ENCODE measurements around the gene NFATC4. TPM values are rescaled to one million over a fixed set of nuclear protein-coding genes. Genes with fewer than 3 reads are reported as not detected.

The NFATC4 gene
- total and polyA plus RNA-seq, 2 of the 4 experiments (the other 2 are of a cell fraction), result 15.6 to 35.8 TPM

DNA sequence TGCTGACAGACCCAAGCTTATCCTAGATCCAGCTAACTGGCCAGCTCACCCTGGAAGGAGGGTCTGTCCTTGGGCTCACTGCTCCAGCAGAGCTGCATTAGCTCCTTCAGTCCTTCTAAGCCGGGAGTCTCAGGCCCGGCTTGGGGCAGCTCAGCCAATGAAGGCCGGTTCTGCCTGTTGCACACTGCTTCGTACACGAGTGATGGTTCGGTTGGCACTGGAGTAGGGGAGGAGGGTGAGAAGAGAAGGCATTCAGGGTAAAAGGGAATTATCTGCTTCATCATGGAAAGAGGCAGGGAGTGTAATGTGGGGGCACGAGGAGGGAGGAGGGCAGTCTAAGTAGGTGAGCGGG, 30.2 kb upstream of the NFATC4 start:
- no peak for DNase-seq
- H4K8ac ChIP-seq (ENCODE audit: low read depth in 2 of 2, low read length in 2 of 2), result no peak overlapping the region
- ChIA-PET POLR2A (ENCODE audit: unreplicated experiment) (no interaction called here), CTCF (interaction anchor here (0.7 kb wide), 1 partner anchor 29 kb away, joined by 3 read pairs; the partner anchor contains the start of gene CIDEB)
- H2AFZ ChIP-seq (replicated peaks; ENCODE audit: low read length, poor library complexity), result no peak overlapping the region
- peaks cover 88% of the 10 kb centered on the region for H3K27me3 ChIP-seq (ENCODE audit: control insufficient read depth, insufficient read depth, low read length)
- no peak overlapping the region for H3K18ac ChIP-seq (ENCODE audit: low read depth, low read length)
- H3K9me3 ChIP-seq (ENCODE audit: control insufficient read depth, insufficient read depth, low read length), result no peaks in the 10 kb centered on the region; the same call in 1 of the 2 replicates
- H3K4ac ChIP-seq (ENCODE audit: low read depth, low read length), result no peak overlapping the region
- intact Hi-C loops (cut with micrococcal nuclease) (no loop called here), dilution Hi-C loops (cut with HindIII; ENCODE audit: low sequenced_read_pairs, unreplicated experiment) (no loop called here), in situ Hi-C loops (cut with MboI; ENCODE audit: low sequenced_read_pairs) (no loop called here)
- BruUV-seq (replicated peaks), result no TSS peak
- H3K4me2 ChIP-seq (ENCODE audit: low read depth, low read length), result no peak overlapping the region
- no peak overlapping the region for H2BK20ac ChIP-seq (ENCODE audit: low read depth, low read length)
- H3K14ac ChIP-seq (replicated peaks; ENCODE audit: low read depth, low read length), result no peak overlapping the region
- H2BK5ac ChIP-seq (ENCODE audit: low read depth, low read length, poor library complexity, severe bottlenecking), result no peak overlapping the region
- no peak overlapping the region for H3K27ac ChIP-seq (ENCODE audit: insufficient read depth, low read length)
- H3K79me1 ChIP-seq (ENCODE audit: low read depth in 1 of 2, low read length in 2 of 2), result no peaks in the 10 kb centered on the region
- H4K91ac ChIP-seq (ENCODE audit: insufficient read depth, low read depth, low read length), result no peak overlapping the region
- no peak overlapping the region for H2BK15ac ChIP-seq (ENCODE audit: low read depth, low read length)
- H3K9ac ChIP-seq (ENCODE audit: low read depth, low read length), result no peak overlapping the region
- peaks cover 3% of the 10 kb centered on the region; the same call in 1 of the 2 replicates for H3K4me1 ChIP-seq (ENCODE audit: control insufficient read depth, insufficient read depth, low read length)
- H4K5ac ChIP-seq (ENCODE audit: low read depth, low read length), result no peak overlapping the region
- no peak overlapping the region for H3K4me3 ChIP-seq (ENCODE audit: insufficient read depth, low read depth, low read length)
- no peaks in the 10 kb centered on the region for H3K9me1 ChIP-seq (ENCODE audit: insufficient read depth, low read length)
- H3K36me3 ChIP-seq (ENCODE audit: control insufficient read depth, insufficient read depth, low read length), result no peaks in the 10 kb centered on the region
- ATAC-seq (ENCODE audit: low read depth), result no peak
- 83% methylated on average over 6 of the region's 8 CpGs; no CpG with 5 or more reads in 1 of the 2 experiments for WGBS, 2 experiments (ENCODE audit: extremely low coverage in 2 of 2, insufficient read length in 1 of 2)
- no peak overlapping the region for H2BK120ac ChIP-seq (ENCODE audit: low read depth, low read length)
- no peak for TF ChIP-seq MAZ (IDR thresholded peaks at IDR 0.05; ENCODE audit: borderline replicate concordance, low read depth, low read length)
- no peak for TF ChIP-seq MAFK (IDR thresholded peaks at IDR 0.05; ENCODE audit: low read depth, low read length)
- TF ChIP-seq, protein P1, sequence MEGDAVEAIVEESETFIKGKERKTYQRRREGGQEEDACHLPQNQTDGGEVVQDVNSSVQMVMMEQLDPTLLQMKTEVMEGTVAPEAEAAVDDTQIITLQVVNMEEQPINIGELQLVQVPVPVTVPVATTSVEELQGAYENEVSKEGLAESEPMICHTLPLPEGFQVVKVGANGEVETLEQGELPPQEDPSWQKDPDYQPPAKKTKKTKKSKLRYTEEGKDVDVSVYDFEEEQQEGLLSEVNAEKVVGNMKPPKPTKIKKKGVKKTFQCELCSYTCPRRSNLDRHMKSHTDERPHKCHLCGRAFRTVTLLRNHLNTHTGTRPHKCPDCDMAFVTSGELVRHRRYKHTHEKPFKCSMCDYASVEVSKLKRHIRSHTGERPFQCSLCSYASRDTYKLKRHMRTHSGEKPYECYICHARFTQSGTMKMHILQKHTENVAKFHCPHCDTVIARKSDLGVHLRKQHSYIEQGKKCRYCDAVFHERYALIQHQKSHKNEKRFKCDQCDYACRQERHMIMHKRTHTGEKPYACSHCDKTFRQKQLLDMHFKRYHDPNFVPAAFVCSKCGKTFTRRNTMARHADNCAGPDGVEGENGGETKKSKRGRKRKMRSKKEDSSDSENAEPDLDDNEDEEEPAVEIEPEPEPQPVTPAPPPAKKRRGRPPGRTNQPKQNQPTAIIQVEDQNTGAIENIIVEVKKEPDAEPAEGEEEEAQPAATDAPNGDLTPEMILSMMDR (conservative IDR thresholded peaks at IDR 0.05; ENCODE audit: low read depth, low read length), result no peak
- TF ChIP-seq USF2 (IDR thresholded peaks at IDR 0.05; ENCODE audit: low read depth, low read length), result no peak
- no peak for TF ChIP-seq RAD21 (IDR thresholded peaks at IDR 0.05; ENCODE audit: low read length)
- TF ChIP-seq RCOR1 (IDR thresholded peaks at IDR 0.05; ENCODE audit: insufficient replicate concordance, low read length), result no peak
- no peak for TF ChIP-seq FOS (IDR thresholded peaks at IDR 0.05; ENCODE audit: low read depth, low read length)
- no peak for TF ChIP-seq ELK1 (IDR thresholded peaks at IDR 0.05; ENCODE audit: borderline replicate concordance, low read depth, low read length)
- TF ChIP-seq CEBPB (IDR thresholded peaks at IDR 0.05; ENCODE audit: low read depth, low read length), result no peak
- no peak for TF ChIP-seq CHD1 (IDR thresholded peaks at IDR 0.05; ENCODE audit: low read depth, low read length)
- TF ChIP-seq POLR2A (IDR thresholded peaks at IDR 0.05; ENCODE audit: low read depth, low read length), result no peak
- no peak for TF ChIP-seq BHLHE40 (IDR thresholded peaks at IDR 0.05; ENCODE audit: low read depth, low read length)
- TF ChIP-seq RFX5 (IDR thresholded peaks at IDR 0.05; ENCODE audit: low read depth, low read length), result no peak
- no peak for TF ChIP-seq SMC3 (IDR thresholded peaks at IDR 0.05; ENCODE audit: low read depth, low read length)
- TF ChIP-seq NFE2L2 (IDR thresholded peaks at IDR 0.05; ENCODE audit: low read depth, low read length), result no peak
- TF ChIP-seq MXI1 (IDR thresholded peaks at IDR 0.05; ENCODE audit: borderline replicate concordance, low read depth, low read length), result no peak
- H4K20me1 ChIP-seq (ENCODE audit: insufficient read depth, low read length), result no peaks in the 10 kb centered on the region
- no peak overlapping the region for H2AK5ac ChIP-seq (ENCODE audit: low read depth, low read length)
- H3K56ac ChIP-seq (ENCODE audit: extremely low read depth, insufficient read depth, low read length), result no peak overlapping the region
- no peak overlapping the region for H3K23ac ChIP-seq (ENCODE audit: low read depth, low read length)
- no peak overlapping the region for H2AK9ac ChIP-seq (replicated peaks; ENCODE audit: low read depth, low read length, poor library complexity)

Data from IMR-90 (cell line).